Esophagus muscularis mucosa (tissue), 3 donors: Measurements from ENCODE around the gene CLDN15.

Source experiments
- POLR2A ChIP-seq: fragments of 450-650 bp; IDR thresholded peaks from one replicate; pipeline ENCODE4 v1.6.1; 2017; ENCODE audit warnings: antibody characterized with exemption, moderate library complexity, mild to moderate bottlenecking, low read depth
- POLR2AphosphoS5 ChIP-seq, 2 donors: sonication (generic); formaldehyde crosslinking; IDR thresholded peaks; one replicate each; pipeline ENCODE4 v1.6.1; 2017; ENCODE audit warnings: antibody characterized with exemption in 2 of 2
- TF ChIP-seq, protein P1 (sequence below), 3 experiments: fragments of 200-600 bp in 2 of 3; fragments of 450-650 bp in 1 of 3; sonication (generic) in 2 of 3; IDR thresholded peaks; one replicate each; pipeline ENCODE4 v1.5.1; 2017 to 2019; ENCODE audit warnings: antibody characterized with exemption in 3 of 3, mild to moderate bottlenecking in 2 of 3, moderate library complexity in 1 of 3

- TF ChIP-seq, protein P1, sequence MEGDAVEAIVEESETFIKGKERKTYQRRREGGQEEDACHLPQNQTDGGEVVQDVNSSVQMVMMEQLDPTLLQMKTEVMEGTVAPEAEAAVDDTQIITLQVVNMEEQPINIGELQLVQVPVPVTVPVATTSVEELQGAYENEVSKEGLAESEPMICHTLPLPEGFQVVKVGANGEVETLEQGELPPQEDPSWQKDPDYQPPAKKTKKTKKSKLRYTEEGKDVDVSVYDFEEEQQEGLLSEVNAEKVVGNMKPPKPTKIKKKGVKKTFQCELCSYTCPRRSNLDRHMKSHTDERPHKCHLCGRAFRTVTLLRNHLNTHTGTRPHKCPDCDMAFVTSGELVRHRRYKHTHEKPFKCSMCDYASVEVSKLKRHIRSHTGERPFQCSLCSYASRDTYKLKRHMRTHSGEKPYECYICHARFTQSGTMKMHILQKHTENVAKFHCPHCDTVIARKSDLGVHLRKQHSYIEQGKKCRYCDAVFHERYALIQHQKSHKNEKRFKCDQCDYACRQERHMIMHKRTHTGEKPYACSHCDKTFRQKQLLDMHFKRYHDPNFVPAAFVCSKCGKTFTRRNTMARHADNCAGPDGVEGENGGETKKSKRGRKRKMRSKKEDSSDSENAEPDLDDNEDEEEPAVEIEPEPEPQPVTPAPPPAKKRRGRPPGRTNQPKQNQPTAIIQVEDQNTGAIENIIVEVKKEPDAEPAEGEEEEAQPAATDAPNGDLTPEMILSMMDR (IDR thresholded peaks at IDR 0.05): no peak
- TF ChIP-seq POLR2A (no peak), POLR2AphosphoS5 (IDR thresholded peaks at IDR 0.05) (no peak)
Measured at GRCh38 chr7:101236292-101236835, 1.2 kb downstream of the CLDN15 start.
